Left hindlimb (tissue), 1 donor: ENCODE measurements around the gene GOLGA6B.
"Not testable (repeated sequence)": the region's sequence is repeated elsewhere in the genome, so short reads cannot be mapped to it uniquely, and the experiment has no call there.

Experiments
- DNase-seq: peaks from one replicate; pipeline ENCODE4 v3.0.0-alpha.2; 2018

GOLGA6B gene

GRCh38 chr15:72654397-72654796 is at the start of gene GOLGA6B:
GOLGA6B (plus strand) TSS chr15:72654697; CDS start chr15:72654738, 41 bp downstream.
- not testable (repeated sequence) for DNase-seq

- no peak for DNase-seq
Observed at GRCh38 chr15:72604794-72605193, 49.7 kb upstream of the GOLGA6B start.

- DNase-seq, result not testable (repeated sequence)
Observed at GRCh38 chr15:72608084-72608483, 46.4 kb upstream of the GOLGA6B start.

GRCh38 chr15:72609862-72610261 is 44.6 kb upstream of the GOLGA6B start:
- no peak for DNase-seq

GRCh38 chr15:72612324-72612723 is 42.2 kb upstream of the GOLGA6B start:
- not testable (repeated sequence) for DNase-seq

- DNase-seq, result no peak
Observed at GRCh38 chr15:72614810-72615532, 39.5 kb upstream of the GOLGA6B start.

- not testable (repeated sequence) for DNase-seq
Observed at GRCh38 chr15:72615533-72616233, 38.8 kb upstream of the GOLGA6B start.

- no peak for DNase-seq
Observed at GRCh38 chr15:72616491-72617210, 37.8 kb upstream of the GOLGA6B start.

- not testable (repeated sequence) for DNase-seq
Observed at GRCh38 chr15:72623854-72624253, 30.6 kb upstream of the GOLGA6B start.

GRCh38 chr15:72626153-72626552 is 28.3 kb upstream of the GOLGA6B start:
- DNase-seq, result not testable (repeated sequence)

- DNase-seq, result peak; percentile 22
Observed at GRCh38 chr15:72628249-72629067, 26.0 kb upstream of the GOLGA6B start.

- DNase-seq, result not testable (repeated sequence)
Observed at GRCh38 chr15:72629068-72629570, 25.4 kb upstream of the GOLGA6B start.

- DNase-seq, result peak; percentile 79
Observed at GRCh38 chr15:72636519-72637282, 17.8 kb upstream of the GOLGA6B start.

GRCh38 chr15:72639759-72640483 is 14.6 kb upstream of the GOLGA6B start:
- DNase-seq, result not testable (repeated sequence)

GRCh38 chr15:72642271-72642670 is 12.2 kb upstream of the GOLGA6B start:
- not testable (repeated sequence) for DNase-seq

- not testable (repeated sequence) for DNase-seq
Observed at GRCh38 chr15:72648631-72649253, 5.8 kb upstream of the GOLGA6B start.

GRCh38 chr15:72656014-72656413 is 1.5 kb downstream of the GOLGA6B start:
- not testable (repeated sequence) for DNase-seq

- not testable (repeated sequence) for DNase-seq
Observed at GRCh38 chr15:72661081-72661480, 6.6 kb downstream of the GOLGA6B start.

- not testable (repeated sequence) for DNase-seq
Observed at GRCh38 chr15:72663931-72664330, 9.4 kb downstream of the GOLGA6B start.

- DNase-seq, result not testable (repeated sequence)
Observed at GRCh38 chr15:72665706-72666105, 11.2 kb downstream of the GOLGA6B start.
